ENCODE results near the gene SLC22A23. TPM values are rescaled to one million over a fixed set of nuclear protein-coding genes. Genes with fewer than 3 reads are reported as not detected.
A peak's percentile ranks its signal among the peaks of the same experiment; 100 is the strongest.

SLC22A23 gene
- total RNA-seq, 2 donors from 2014 or later = 53.1 to 129 TPM

- TF ChIP-seq POLR2AphosphoS5 (IDR thresholded peaks at IDR 0.05) (peak; percentile 61), POLR2A (IDR thresholded peaks at IDR 0.05) (no peak)
- no peaks in the 10 kb centered on the region for H3K36me3 ChIP-seq
- peak; percentile 42 for DNase-seq (ENCODE audit: low spot score)
- peak overlapping the region; percentile 29 to 60 for H3K27ac ChIP-seq
- 59% methylated on average over 13 of the region's 13 CpGs for WGBS
- no peak overlapping the region for H3K4me3 ChIP-seq
- H3K27me3 ChIP-seq (replicated peaks; ENCODE audit: insufficient read depth) = no peaks in the 10 kb centered on the region
- no peaks in the 10 kb centered on the region for H3K9me3 ChIP-seq
- peaks cover 16% of the 10 kb centered on the region for H3K4me1 ChIP-seq (replicated peaks)
- intact Hi-C loops (cut with DNase I) = no loop called here
Measured at GRCh38 chr6:3403238-3404173, 53.3 kb downstream of the SLC22A23 start.

- Histone ChIP-seq H3K9me3 (no peaks in the 10 kb centered on the region), H3K36me3 (no peaks in the 10 kb centered on the region), H3K4me1 (replicated peaks) (peaks cover 24% of the 10 kb centered on the region), H3K27me3 (replicated peaks; ENCODE audit: insufficient read depth) (no peaks in the 10 kb centered on the region), H3K27ac (peak overlapping the region; percentile 29 to 60), H3K4me3 (no peak overlapping the region)
- peak; percentile 50 for DNase-seq (ENCODE audit: low spot score)
- TF ChIP-seq POLR2AphosphoS5 (IDR thresholded peaks at IDR 0.05) (peak; percentile 17), CTCF (IDR thresholded peaks at IDR 0.05) (peak in 2 of 4 experiments; percentile 7 to 19), POLR2A (IDR thresholded peaks at IDR 0.05) (no peak)
- WGBS = 43% methylated on average over 6 of the region's 6 CpGs
- intact Hi-C loops (cut with DNase I) = no loop called here
Measured at GRCh38 chr6:3402310-3403237, 54.3 kb downstream of the SLC22A23 start.

GRCh38 chr6:3400162-3400561 lies 56.7 kb downstream of the SLC22A23 start:
- Histone ChIP-seq H3K27ac (peak overlapping the region in 1 of 2 donors; percentile 73), H3K36me3 (no peaks in the 10 kb centered on the region), H3K27me3 (replicated peaks; ENCODE audit: insufficient read depth) (no peaks in the 10 kb centered on the region), H3K4me1 (replicated peaks) (peaks cover 24% of the 10 kb centered on the region), H3K4me3 (no peak overlapping the region), H3K9me3 (no peaks in the 10 kb centered on the region)
- no peak for TF ChIP-seq POLR2AphosphoS5 (IDR thresholded peaks at IDR 0.05)
- TF ChIP-seq POLR2A (IDR thresholded peaks at IDR 0.05) = no peak
- no peak for TF ChIP-seq CTCF (IDR thresholded peaks at IDR 0.05)
- intact Hi-C loops (cut with DNase I) = no loop called here
- no peak for DNase-seq (ENCODE audit: low spot score)
- 86% methylated on average over 8 of the region's 8 CpGs for WGBS

GRCh38 chr6:3398755-3399696 lies 57.8 kb downstream of the SLC22A23 start:
- intact Hi-C loops (cut with DNase I) = no loop called here
- Histone ChIP-seq H3K4me3 (no peak overlapping the region), H3K4me1 (replicated peaks) (peaks cover 24% of the 10 kb centered on the region), H3K27ac (peak overlapping the region; percentile 20 to 73), H3K36me3 (no peaks in the 10 kb centered on the region), H3K27me3 (replicated peaks; ENCODE audit: insufficient read depth) (no peaks in the 10 kb centered on the region), H3K9me3 (no peaks in the 10 kb centered on the region)
- TF ChIP-seq POLR2AphosphoS5 (IDR thresholded peaks at IDR 0.05) (peak; percentile 86), POLR2A (IDR thresholded peaks at IDR 0.05) (no peak), CTCF (IDR thresholded peaks at IDR 0.05) (no peak)
- DNase-seq (ENCODE audit: low spot score) = peak; percentile 58
- WGBS = 74% methylated on average over 18 of the region's 18 CpGs
